Ishikawa (cell line): Measurements from ENCODE around the gene KRT81.

Experiments used
- CEBPB ChIP-seq: IDR thresholded peaks from 2 replicates; pipeline ENCODE4 v1.6.1; 2012
- CREB1 ChIP-seq: IDR thresholded peaks from 2 replicates; pipeline ENCODE4 v1.6.1; 2012; ENCODE audit warnings: low read depth
- EGR1 ChIP-seq: IDR thresholded peaks from 2 replicates; pipeline ENCODE4 v1.6.1; 2012
- FOXM1 ChIP-seq: IDR thresholded peaks from 2 replicates; pipeline ENCODE4 v1.6.1; 2012; ENCODE audit warnings: low read depth, borderline replicate concordance
- NFIC ChIP-seq: IDR thresholded peaks from 2 replicates; pipeline ENCODE4 v1.6.1; 2012
- RAD21 ChIP-seq: IDR thresholded peaks from 2 replicates; pipeline ENCODE4 v1.6.1; 2012; ENCODE audit warnings: low read depth
- TAF1 ChIP-seq: IDR thresholded peaks from 2 replicates; pipeline ENCODE4 v1.6.1; 2012; ENCODE audit warnings: low read depth, mild to moderate bottlenecking
- TCF12 ChIP-seq: IDR thresholded peaks from 2 replicates; pipeline ENCODE4 v1.6.1; 2012; ENCODE audit warnings: low read depth
- TEAD4 ChIP-seq: IDR thresholded peaks from 2 replicates; pipeline ENCODE4 v1.6.1; 2012
- YY1 ChIP-seq: IDR thresholded peaks from 2 replicates; pipeline ENCODE4 v1.6.1; 2012; ENCODE audit warnings: low read depth
- ZBTB7A ChIP-seq: IDR thresholded peaks from 2 replicates; pipeline ENCODE4 v1.6.1; 2012; ENCODE audit warnings: low read depth
- TF ChIP-seq, protein P1 (sequence below): IDR thresholded peaks from 2 replicates; pipeline ENCODE4 v1.6.1; 2012
- TF ChIP-seq, protein P2 (sequence below): IDR thresholded peaks from 2 replicates; pipeline ENCODE4 v1.6.1; 2012; ENCODE audit warnings: low read depth, mild to moderate bottlenecking
- TF ChIP-seq, protein P3 (sequence below): IDR thresholded peaks from 2 replicates; pipeline ENCODE4 v1.6.1; 2012

Gene KRT81

GRCh38 chr12:52267699-52268098 is 23.6 kb downstream of the KRT81 start:
- TF ChIP-seq EGR1 = no peak
- TF ChIP-seq TAF1 = no peak
- TF ChIP-seq CEBPB = no peak
- TF ChIP-seq FOXM1 = no peak
- no peak for TF ChIP-seq TEAD4
- no peak for TF ChIP-seq YY1
- TF ChIP-seq, protein P1, sequence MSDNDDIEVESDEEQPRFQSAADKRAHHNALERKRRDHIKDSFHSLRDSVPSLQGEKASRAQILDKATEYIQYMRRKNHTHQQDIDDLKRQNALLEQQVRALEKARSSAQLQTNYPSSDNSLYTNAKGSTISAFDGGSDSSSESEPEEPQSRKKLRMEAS = no peak
- no peak for TF ChIP-seq CREB1
- TF ChIP-seq RAD21 = no peak
- TF ChIP-seq, protein P2, sequence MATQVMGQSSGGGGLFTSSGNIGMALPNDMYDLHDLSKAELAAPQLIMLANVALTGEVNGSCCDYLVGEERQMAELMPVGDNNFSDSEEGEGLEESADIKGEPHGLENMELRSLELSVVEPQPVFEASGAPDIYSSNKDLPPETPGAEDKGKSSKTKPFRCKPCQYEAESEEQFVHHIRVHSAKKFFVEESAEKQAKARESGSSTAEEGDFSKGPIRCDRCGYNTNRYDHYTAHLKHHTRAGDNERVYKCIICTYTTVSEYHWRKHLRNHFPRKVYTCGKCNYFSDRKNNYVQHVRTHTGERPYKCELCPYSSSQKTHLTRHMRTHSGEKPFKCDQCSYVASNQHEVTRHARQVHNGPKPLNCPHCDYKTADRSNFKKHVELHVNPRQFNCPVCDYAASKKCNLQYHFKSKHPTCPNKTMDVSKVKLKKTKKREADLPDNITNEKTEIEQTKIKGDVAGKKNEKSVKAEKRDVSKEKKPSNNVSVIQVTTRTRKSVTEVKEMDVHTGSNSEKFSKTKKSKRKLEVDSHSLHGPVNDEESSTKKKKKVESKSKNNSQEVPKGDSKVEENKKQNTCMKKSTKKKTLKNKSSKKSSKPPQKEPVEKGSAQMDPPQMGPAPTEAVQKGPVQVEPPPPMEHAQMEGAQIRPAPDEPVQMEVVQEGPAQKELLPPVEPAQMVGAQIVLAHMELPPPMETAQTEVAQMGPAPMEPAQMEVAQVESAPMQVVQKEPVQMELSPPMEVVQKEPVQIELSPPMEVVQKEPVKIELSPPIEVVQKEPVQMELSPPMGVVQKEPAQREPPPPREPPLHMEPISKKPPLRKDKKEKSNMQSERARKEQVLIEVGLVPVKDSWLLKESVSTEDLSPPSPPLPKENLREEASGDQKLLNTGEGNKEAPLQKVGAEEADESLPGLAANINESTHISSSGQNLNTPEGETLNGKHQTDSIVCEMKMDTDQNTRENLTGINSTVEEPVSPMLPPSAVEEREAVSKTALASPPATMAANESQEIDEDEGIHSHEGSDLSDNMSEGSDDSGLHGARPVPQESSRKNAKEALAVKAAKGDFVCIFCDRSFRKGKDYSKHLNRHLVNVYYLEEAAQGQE = no peak
- no peak for TF ChIP-seq TCF12

GRCh38 chr12:52267266-52267665 is 24.1 kb downstream of the KRT81 start:
- TF ChIP-seq RAD21 (no peak), TCF12 (no peak), FOXM1 (no peak), CREB1 (no peak), CEBPB (no peak), ZBTB7A (no peak), TAF1 (no peak)
- TF ChIP-seq, protein P1 = no peak
- TF ChIP-seq, protein P2 = no peak

DNA sequence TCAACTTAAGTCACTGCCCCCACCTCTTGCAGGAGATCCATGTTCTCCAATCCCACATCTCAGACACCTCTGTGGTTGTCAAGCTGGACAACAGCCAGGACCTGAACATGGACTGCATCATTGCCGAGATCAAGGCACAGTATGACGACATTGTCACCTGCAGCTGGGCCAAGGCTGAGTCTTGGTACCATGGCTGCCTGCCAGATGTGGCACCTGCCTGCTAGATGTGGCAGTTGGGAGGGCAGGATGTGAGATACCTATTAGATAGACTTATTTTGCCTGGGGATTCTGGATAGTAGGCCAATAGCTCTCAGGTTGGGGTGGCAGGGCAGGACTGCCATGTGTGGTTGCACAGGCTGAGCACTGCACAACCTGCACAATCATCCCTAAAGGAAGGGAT is 24.8 kb downstream of the KRT81 start:
- TF ChIP-seq TAF1 (no peak), RAD21 (no peak), TEAD4 (no peak), YY1 (no peak), CREB1 (no peak), NFIC (no peak), TCF12 (no peak)
- TF ChIP-seq, protein P2 = no peak

- TF ChIP-seq, protein P2 = no peak
- TF ChIP-seq FOXM1 (no peak), RAD21 (no peak), TEAD4 (no peak), NFIC (no peak), TCF12 (no peak), YY1 (no peak), TAF1 (no peak)
- TF ChIP-seq, protein P3, sequence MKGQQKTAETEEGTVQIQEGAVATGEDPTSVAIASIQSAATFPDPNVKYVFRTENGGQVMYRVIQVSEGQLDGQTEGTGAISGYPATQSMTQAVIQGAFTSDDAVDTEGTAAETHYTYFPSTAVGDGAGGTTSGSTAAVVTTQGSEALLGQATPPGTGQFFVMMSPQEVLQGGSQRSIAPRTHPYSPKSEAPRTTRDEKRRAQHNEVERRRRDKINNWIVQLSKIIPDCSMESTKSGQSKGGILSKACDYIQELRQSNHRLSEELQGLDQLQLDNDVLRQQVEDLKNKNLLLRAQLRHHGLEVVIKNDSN = no peak
Observed at GRCh38 chr12:52264435-52264825, 26.9 kb downstream of the KRT81 start.
